Prostate gland (tissue), 2 donors: ENCODE measurements around the gene SPATA31C2. TPM values are rescaled to one million over a fixed set of nuclear protein-coding genes. Genes with fewer than 3 reads are reported as not detected.

Experiments used
- DNase-seq: peaks from one replicate; pipeline ENCODE4 v3.0.0-alpha.2; 2019; ENCODE audit warnings: low spot score
- H3K27ac ChIP-seq, 2 donors: fragments of 200-600 bp; sonication (generic); 2 replicates each; pipeline ENCODE4 v1.5.1; 2017 to 2019
- H3K27me3 ChIP-seq: fragments of 200-600 bp; sonication (generic); replicated peaks from 2 replicates; pipeline ENCODE4 v1.5.1; 2019; ENCODE audit not compliant: insufficient read depth
- H3K36me3 ChIP-seq, 2 donors: fragments of 200-600 bp; sonication (generic); 1 replicate in 1 of 2; 2 replicates in 1 of 2; pipeline versions ENCODE4 v1.5.1 to v1.8.1; 2017 to 2019
- H3K4me1 ChIP-seq: fragments of 200-600 bp; sonication (generic); replicated peaks from 2 replicates; pipeline ENCODE4 v1.5.1; 2019
- H3K4me3 ChIP-seq, 2 donors: fragments of 200-600 bp; sonication (generic); 2 replicates each; pipeline ENCODE4 v1.5.1; 2017 to 2019
- H3K9me3 ChIP-seq: fragments of 200-600 bp; sonication (generic); 2 replicates; pipeline ENCODE4 v1.5.1; 2017
- POLR2A ChIP-seq: fragments of 450-650 bp; IDR thresholded peaks from one replicate; pipeline ENCODE4 v1.6.1; 2016; ENCODE audit warnings: antibody characterized with exemption, mild to moderate bottlenecking
- POLR2AphosphoS5 ChIP-seq: sonication (generic); formaldehyde crosslinking; IDR thresholded peaks from one replicate; pipeline ENCODE4 v1.6.1; 2017; ENCODE audit warnings: antibody characterized with exemption
- WGBS: methylation state at CpG from one replicate; pipeline ENCODE4 v1.1.5; 2018; 5-methylcytosine and 5-hydroxymethylcytosine counted together
- intact Hi-C: fragments of 100-400 bp; cut with DNase I; formaldehyde crosslinking; loops from one replicate; pipeline ENCODE4 v1.14.2; 2022
- total RNA-seq, 2 donors: library from RNA; depleted of rRNA; stranded (reverse); fragments of >200 nt; gene quantifications; one replicate each; pipeline ENCODE4 v1.1.0, GENCODE V29; 2016
- TF ChIP-seq, protein P1 (sequence below), 4 experiments: fragments of 200-600 bp in 2 of 4; fragments of 450-650 bp in 2 of 4; sonication (generic) in 2 of 4; IDR thresholded peaks; 1 replicate in 3 of 4; 2 replicates in 1 of 4; pipeline ENCODE4 v1.5.1; 2016 to 2019; ENCODE audit warnings: antibody characterized with exemption in 4 of 4, mild to moderate bottlenecking in 2 of 4, moderate library complexity in 2 of 4

SPATA31C2 gene
- total RNA-seq, 2 donors from 2014 or later = 0.28 TPM; not detected in 1

DNA sequence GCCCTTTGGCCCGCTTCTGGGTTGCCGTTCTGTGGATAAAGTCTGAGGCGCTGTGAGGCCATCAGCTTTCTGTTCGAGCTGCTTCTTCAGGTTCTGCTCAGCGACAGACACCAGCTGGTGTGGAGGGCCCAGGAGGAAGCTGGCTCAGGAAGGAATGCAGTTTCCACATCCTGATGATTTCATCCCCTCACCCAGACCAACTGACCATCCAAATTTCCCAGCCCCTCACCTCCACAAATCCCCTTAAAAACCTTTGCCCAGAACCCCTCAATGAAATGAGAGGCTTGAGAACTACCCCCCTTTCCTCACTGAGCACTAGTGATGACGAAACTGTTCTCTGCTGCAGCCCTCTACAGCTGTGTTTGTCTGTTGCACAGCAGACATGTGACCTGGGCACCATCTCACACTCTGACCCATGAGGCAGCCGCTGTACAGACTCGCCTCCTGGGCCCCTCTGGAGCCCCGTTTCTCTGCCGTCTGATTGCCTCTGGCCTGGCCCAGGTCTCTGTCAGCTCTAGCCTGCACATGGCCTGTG, 45.4 kb downstream of the SPATA31C2 start:
- Histone ChIP-seq H3K36me3 (no peaks in the 10 kb centered on the region), H3K27me3 (no peaks in the 10 kb centered on the region), H3K27ac (no peak overlapping the region), H3K9me3 (no peaks in the 10 kb centered on the region), H3K4me1 (no peaks in the 10 kb centered on the region), H3K4me3 (no peak overlapping the region)
- no peak for DNase-seq
- no peak for TF ChIP-seq POLR2AphosphoS5
- TF ChIP-seq, protein P1, sequence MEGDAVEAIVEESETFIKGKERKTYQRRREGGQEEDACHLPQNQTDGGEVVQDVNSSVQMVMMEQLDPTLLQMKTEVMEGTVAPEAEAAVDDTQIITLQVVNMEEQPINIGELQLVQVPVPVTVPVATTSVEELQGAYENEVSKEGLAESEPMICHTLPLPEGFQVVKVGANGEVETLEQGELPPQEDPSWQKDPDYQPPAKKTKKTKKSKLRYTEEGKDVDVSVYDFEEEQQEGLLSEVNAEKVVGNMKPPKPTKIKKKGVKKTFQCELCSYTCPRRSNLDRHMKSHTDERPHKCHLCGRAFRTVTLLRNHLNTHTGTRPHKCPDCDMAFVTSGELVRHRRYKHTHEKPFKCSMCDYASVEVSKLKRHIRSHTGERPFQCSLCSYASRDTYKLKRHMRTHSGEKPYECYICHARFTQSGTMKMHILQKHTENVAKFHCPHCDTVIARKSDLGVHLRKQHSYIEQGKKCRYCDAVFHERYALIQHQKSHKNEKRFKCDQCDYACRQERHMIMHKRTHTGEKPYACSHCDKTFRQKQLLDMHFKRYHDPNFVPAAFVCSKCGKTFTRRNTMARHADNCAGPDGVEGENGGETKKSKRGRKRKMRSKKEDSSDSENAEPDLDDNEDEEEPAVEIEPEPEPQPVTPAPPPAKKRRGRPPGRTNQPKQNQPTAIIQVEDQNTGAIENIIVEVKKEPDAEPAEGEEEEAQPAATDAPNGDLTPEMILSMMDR (IDR thresholded peaks at IDR 0.05) = no peak
- WGBS = 60% methylated on average over 10 of the region's 10 CpGs
- intact Hi-C loops = no loop called here

DNA sequence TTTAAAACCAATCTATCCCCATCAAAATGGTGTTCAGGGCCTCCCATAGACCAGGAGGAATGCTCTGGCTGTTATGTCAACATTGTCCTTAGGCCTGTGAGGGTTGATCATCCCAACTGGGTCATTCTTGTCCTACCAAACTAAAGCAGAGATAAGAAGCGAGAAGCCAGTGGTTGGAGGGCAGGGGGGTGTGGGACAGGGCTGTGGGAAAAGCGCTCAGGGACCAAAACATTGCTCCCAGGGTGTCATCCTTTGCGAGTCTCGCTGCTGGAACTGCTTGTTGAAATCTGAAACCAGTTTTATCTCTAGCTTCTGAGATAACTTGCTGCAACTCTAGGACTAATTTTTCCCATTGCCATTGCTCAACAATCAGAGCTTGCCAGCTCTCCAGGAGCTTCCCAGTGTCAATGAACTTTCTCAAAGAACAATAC, 48.1 kb downstream of the SPATA31C2 start:
- no peaks in the 10 kb centered on the region for H3K4me1 ChIP-seq
- no peaks in the 10 kb centered on the region for H3K36me3 ChIP-seq
- H3K27ac ChIP-seq = no peak overlapping the region
- WGBS = 63% methylated on average over 4 of the region's 4 CpGs
- H3K4me3 ChIP-seq = no peak overlapping the region
- no peak for DNase-seq
- intact Hi-C loops = no loop called here
- H3K27me3 ChIP-seq = no peaks in the 10 kb centered on the region
- no peaks in the 10 kb centered on the region for H3K9me3 ChIP-seq
- TF ChIP-seq, protein P1 (IDR thresholded peaks at IDR 0.05) = no peak
- TF ChIP-seq POLR2A (no peak), POLR2AphosphoS5 (no peak)

DNA sequence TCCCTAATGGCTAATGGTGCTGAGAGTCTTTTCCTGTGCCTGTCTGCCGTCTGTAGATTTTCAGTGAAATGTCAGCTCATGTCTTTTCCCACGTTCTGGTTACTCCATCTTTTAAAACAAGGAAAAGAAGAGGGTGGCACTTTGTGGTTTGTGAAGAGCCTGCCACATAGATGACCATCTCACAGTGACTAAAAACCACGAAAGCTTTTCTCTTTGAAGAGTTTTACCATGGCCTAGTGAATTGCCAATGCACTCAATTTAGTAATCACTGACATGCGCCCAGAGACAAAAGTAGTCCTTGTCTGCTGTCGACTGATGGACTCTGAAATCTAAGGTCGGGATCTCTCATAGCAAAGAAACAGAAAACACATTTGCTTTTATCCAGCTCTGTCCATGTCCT, 50.4 kb downstream of the SPATA31C2 start:
- 78% methylated on average over 6 of the region's 6 CpGs for WGBS
- H3K4me3 ChIP-seq = no peak overlapping the region
- H3K9me3 ChIP-seq = no peaks in the 10 kb centered on the region
- intact Hi-C loops = no loop called here
- DNase-seq = no peak
- no peak for TF ChIP-seq POLR2AphosphoS5
- TF ChIP-seq, protein P1 (IDR thresholded peaks at IDR 0.05) = no peak
- no peak for TF ChIP-seq POLR2A
- H3K36me3 ChIP-seq = no peaks in the 10 kb centered on the region
- no peaks in the 10 kb centered on the region for H3K27me3 ChIP-seq
- H3K4me1 ChIP-seq = no peaks in the 10 kb centered on the region
- H3K27ac ChIP-seq = no peak overlapping the region

DNA sequence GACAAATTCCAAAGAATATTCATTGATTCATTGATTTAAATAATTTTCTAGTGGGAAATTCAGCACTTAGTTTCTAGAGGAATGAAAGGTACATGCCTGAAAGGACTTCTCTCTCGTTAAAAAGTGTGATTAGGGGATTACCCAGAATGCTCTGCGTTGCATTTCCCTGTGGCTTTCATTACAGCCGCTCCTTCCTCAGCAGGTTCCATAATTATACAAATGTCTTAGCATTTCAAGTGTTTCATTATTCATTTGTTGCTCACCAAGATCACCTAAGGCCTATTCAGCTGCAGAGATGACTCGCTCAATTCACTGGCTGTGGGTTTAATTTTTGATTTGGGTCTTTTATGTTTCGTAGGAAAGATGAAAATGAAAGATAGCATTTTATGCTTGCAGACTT, 52.8 kb downstream of the SPATA31C2 start:
- Histone ChIP-seq H3K27me3 (no peaks in the 10 kb centered on the region), H3K27ac (no peak overlapping the region), H3K4me3 (no peak overlapping the region), H3K36me3 (no peaks in the 10 kb centered on the region), H3K4me1 (no peaks in the 10 kb centered on the region), H3K9me3 (no peaks in the 10 kb centered on the region)
- TF ChIP-seq POLR2A = no peak
- TF ChIP-seq, protein P1 (IDR thresholded peaks at IDR 0.05) = no peak
- no peak for TF ChIP-seq POLR2AphosphoS5
- no peak for DNase-seq
- intact Hi-C loops = no loop called here
- WGBS = 89% methylated on average over 5 of the region's 5 CpGs

DNA sequence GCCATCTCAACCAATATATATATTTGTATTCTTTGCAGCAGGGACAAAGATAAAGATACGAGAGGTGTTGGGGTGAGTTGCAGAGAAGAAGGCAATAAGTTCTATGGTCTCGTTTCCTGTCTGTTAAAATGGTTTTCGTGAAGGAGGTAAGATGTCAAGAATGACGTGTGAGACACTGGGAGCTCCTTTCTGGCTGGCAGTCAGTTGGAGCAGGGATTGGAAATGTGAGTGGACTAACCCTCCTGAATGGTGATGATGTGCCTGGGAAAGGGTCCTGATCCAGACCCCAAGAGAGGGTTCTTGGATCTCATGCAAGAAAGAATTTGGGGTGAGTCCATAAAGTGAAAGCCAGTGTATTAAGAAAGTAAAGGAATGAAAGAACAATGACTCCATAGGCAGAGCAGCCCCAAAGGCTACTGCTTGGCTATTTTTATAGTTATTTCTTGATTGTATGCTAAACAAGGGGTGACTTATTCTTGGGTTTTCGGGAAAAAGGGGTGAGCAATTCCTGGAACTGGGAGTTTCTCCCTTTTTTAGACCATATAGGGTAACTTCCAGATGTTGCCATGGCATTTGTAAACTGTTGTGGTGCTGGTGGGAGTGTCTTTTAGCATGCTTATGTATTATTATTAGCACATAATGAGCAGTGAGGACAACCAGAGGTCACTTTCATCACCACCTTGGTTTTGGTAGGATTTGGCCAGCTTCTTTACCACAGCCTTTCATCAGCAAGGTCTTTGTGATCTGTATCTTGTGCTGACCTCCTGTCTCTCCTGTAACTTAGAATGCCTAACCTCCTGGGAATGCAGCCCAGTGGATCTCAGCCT, 53.7 kb downstream of the SPATA31C2 start:
- H3K27ac ChIP-seq = no peak overlapping the region
- DNase-seq = no peak
- H3K4me1 ChIP-seq = no peaks in the 10 kb centered on the region
- WGBS = 91% methylated on average over 5 of the region's 5 CpGs
- TF ChIP-seq, protein P1 (IDR thresholded peaks at IDR 0.05) = no peak
- H3K36me3 ChIP-seq = no peaks in the 10 kb centered on the region
- no peak overlapping the region for H3K4me3 ChIP-seq
- no peaks in the 10 kb centered on the region for H3K27me3 ChIP-seq
- H3K9me3 ChIP-seq = no peaks in the 10 kb centered on the region
- intact Hi-C loops = no loop called here
